Chondrocyte (in vitro differentiated cells): ENCODE results near the gene KRTAP20-4. TPM values are rescaled to one million over a fixed set of nuclear protein-coding genes. Genes with fewer than 3 reads are reported as not detected.

Source experiments
- DNase-seq: peaks from one replicate; pipeline ENCODE4 v3.0.0; 2021; ENCODE audit warnings: mixed read lengths, low spot score
- H3K27ac Mint-ChIP-seq: one replicate; pipeline ENCODE4 v1.8.0; 2021; ENCODE audit warnings: mild to moderate bottlenecking, moderate library complexity, mixed read lengths; ENCODE audit not compliant: unreplicated experiment
- H3K27me3 Mint-ChIP-seq: 2 replicates; pipeline ENCODE4 v1.8.0; 2021; ENCODE audit warnings: low read depth, mixed read lengths
- H3K36me3 Mint-ChIP-seq: 2 replicates; pipeline ENCODE4 v1.8.0; 2021; ENCODE audit warnings: low read depth, mixed read lengths
- H3K4me1 Mint-ChIP-seq: 2 replicates; pipeline ENCODE4 v1.8.0; 2021; ENCODE audit warnings: low read depth, mild to moderate bottlenecking, mixed read lengths
- H3K4me3 Mint-ChIP-seq: one replicate; pipeline ENCODE4 v1.8.0; 2021; ENCODE audit warnings: mild to moderate bottlenecking, moderate library complexity, mixed read lengths; ENCODE audit not compliant: unreplicated experiment
- H3K9me3 Mint-ChIP-seq: 2 replicates; pipeline ENCODE4 v1.8.0; 2021; ENCODE audit warnings: low read depth, mixed read lengths
- total RNA-seq: library from RNA; stranded (reverse); gene quantifications from 3 replicates; pipeline ENCODE4 v1.2.1, GENCODE V29; 2021
- TF ChIP-seq, protein P1 (sequence below): fragments of 200-600 bp; sonication (generic); IDR thresholded peaks from 2 replicates; pipeline ENCODE4 v1.5.0; 2021; ENCODE audit warnings: antibody characterized with exemption, mild to moderate bottlenecking, moderate library complexity

KRTAP20-4 gene
- total RNA-seq, 1 donor from 2014 or later = not detected

DNA sequence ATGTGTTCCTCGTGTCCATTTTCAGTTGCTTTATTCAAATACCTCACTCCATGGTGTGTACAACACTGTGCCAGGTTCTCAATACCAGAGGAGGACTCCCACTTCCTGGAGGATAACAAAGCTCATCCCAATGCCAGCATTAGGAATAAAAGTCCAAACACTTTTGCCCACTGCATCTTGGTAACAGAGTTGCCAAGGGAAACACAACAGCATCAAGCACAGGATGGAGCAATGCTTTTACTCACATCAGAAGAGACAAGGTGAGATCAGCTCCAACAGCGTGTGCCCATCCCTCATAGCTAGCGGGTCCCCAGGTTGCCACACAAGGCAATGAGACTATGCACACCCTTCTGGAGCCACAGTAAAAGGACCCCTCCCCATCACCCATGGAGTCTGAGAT is 2.9 kb downstream of the KRTAP20-4 start:
- Mint-ChIP-seq H3K27ac (no peak overlapping the region), H3K36me3 (no peaks in the 10 kb centered on the region), H3K4me3 (no peak overlapping the region), H3K27me3 (no peaks in the 10 kb centered on the region), H3K9me3 (peaks cover 20% of the 10 kb centered on the region), H3K4me1 (no peaks in the 10 kb centered on the region)
- TF ChIP-seq, protein P1, sequence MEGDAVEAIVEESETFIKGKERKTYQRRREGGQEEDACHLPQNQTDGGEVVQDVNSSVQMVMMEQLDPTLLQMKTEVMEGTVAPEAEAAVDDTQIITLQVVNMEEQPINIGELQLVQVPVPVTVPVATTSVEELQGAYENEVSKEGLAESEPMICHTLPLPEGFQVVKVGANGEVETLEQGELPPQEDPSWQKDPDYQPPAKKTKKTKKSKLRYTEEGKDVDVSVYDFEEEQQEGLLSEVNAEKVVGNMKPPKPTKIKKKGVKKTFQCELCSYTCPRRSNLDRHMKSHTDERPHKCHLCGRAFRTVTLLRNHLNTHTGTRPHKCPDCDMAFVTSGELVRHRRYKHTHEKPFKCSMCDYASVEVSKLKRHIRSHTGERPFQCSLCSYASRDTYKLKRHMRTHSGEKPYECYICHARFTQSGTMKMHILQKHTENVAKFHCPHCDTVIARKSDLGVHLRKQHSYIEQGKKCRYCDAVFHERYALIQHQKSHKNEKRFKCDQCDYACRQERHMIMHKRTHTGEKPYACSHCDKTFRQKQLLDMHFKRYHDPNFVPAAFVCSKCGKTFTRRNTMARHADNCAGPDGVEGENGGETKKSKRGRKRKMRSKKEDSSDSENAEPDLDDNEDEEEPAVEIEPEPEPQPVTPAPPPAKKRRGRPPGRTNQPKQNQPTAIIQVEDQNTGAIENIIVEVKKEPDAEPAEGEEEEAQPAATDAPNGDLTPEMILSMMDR = no peak
- no peak for DNase-seq

DNA sequence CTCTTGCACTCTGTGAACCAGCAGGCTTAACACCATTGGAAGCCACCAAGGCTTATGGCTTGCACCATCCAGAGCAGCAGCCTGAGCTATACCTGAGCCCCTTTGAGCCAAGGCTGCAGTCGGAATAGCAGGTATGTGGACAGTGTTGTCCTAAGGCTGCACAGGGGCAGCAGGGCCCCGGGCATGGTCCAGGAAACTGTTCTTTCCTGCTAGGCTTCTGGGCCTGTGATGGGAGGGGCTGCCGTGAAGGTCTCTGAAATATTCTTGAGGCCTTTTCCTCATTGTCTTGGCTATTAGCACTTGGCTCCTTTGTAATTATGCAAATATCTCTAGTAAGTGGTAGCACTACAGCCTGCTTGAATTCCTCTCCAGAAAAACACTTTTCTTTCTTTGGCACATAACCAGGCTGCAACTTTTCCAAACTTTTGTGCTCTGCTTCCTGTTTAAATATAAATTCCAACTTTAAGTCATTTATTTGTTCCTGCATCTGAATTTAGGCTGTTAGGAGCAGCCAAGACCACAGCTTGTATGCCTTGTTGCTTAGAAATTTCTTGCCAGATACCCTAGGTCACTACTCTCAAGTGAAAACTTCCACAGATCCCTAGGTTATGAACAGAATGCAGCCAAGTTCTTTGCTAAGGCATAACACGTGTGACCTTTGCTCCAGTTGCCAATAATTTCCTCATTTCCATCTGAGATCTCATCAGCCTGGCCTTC is 5.2 kb downstream of the KRTAP20-4 start:
- Mint-ChIP-seq H3K27ac (no peak overlapping the region), H3K27me3 (no peaks in the 10 kb centered on the region), H3K4me3 (no peak overlapping the region), H3K4me1 (no peaks in the 10 kb centered on the region), H3K36me3 (no peaks in the 10 kb centered on the region), H3K9me3 (peaks cover 20% of the 10 kb centered on the region)
- DNase-seq = no peak
- TF ChIP-seq, protein P1 = no peak

DNA sequence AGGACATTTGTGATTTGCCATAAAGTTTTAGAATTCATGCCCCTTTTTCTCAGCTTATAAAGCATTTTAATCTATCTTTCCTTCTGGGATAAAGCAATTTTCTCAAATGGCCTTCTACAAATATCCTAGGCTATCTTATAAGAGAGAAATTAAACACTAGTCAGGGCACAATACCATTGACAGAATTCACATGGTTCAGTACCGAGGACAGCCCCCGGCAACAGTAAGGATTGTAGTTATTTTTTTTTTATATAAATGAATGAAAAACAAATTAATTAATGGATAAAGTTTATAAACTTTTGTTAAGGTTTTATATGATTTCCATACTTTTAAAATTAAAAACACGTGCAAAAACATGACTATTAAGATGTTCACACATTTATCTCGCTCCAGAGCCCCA is 7.7 kb downstream of the KRTAP20-4 start:
- DNase-seq = no peak
- Mint-ChIP-seq H3K27me3 (no peaks in the 10 kb centered on the region), H3K36me3 (no peaks in the 10 kb centered on the region), H3K4me1 (no peaks in the 10 kb centered on the region), H3K27ac (no peak overlapping the region), H3K9me3 (peaks cover 22% of the 10 kb centered on the region), H3K4me3 (no peak overlapping the region)
- TF ChIP-seq, protein P1 = no peak

DNA sequence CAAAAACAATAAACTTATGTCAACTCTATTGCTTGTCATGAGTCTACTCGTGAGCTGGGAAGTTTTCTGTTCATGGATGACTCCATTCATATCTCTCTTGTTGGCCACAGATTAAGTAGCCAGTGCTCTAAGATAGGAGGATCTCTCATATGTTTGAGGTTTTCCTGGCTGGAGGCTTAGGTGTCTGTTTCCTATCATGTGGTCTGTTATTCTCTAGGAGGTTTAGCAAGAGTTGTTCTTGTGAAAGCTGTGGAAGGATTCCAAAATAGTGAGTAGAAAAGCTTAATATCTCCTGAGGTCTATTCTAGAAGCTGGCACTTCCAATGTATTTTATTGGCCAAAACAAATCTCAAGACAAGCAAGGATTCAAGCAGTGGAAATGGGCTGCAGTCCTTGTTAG is 8.8 kb downstream of the KRTAP20-4 start:
- no peak overlapping the region for H3K4me3 Mint-ChIP-seq
- H3K27me3 Mint-ChIP-seq = no peaks in the 10 kb centered on the region
- TF ChIP-seq, protein P1 = no peak
- H3K27ac Mint-ChIP-seq = no peak overlapping the region
- H3K36me3 Mint-ChIP-seq = no peaks in the 10 kb centered on the region
- no peak for DNase-seq
- H3K9me3 Mint-ChIP-seq = peaks cover 22% of the 10 kb centered on the region
- H3K4me1 Mint-ChIP-seq = no peaks in the 10 kb centered on the region

DNA sequence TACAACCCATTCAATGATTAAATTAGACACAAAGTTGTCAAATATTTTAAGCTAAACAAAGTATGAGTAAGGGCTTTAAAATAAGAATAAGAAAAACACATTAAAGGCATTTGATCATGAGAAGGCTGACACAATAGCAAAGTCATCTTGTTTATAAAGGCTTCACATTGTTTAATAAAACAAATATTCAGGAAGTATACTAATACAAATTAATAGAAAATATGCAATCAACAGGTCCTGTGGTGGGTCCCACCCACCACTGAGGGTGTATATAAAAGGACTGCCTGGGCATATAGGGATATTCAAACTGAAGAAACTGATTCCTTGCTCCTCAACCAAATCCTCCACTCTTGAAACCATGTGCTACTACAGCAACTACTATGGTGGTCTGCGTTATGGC is 14.5 kb downstream of the KRTAP20-4 start, which contains the start of gene KRTAP20-2:
Gene KRTAP20-2 (plus strand): TSS at position 301 of the 400 bp plus-strand sequence. CDS start 58 bp downstream, at position 359.
- H3K9me3 Mint-ChIP-seq = peaks cover 10% of the 10 kb centered on the region
- H3K27me3 Mint-ChIP-seq = no peaks in the 10 kb centered on the region
- no peak within 1 kb of the TSS for H3K4me3 Mint-ChIP-seq
- DNase-seq = no peak
- TF ChIP-seq, protein P1 = no peak
- H3K27ac Mint-ChIP-seq = no peak within 1 kb of the TSS
- no peaks in the 10 kb centered on the region for H3K36me3 Mint-ChIP-seq
- no peaks in the 10 kb centered on the region for H3K4me1 Mint-ChIP-seq
